Measurements from ENCODE around the gene ULK3.

Gene ULK3, protein sequence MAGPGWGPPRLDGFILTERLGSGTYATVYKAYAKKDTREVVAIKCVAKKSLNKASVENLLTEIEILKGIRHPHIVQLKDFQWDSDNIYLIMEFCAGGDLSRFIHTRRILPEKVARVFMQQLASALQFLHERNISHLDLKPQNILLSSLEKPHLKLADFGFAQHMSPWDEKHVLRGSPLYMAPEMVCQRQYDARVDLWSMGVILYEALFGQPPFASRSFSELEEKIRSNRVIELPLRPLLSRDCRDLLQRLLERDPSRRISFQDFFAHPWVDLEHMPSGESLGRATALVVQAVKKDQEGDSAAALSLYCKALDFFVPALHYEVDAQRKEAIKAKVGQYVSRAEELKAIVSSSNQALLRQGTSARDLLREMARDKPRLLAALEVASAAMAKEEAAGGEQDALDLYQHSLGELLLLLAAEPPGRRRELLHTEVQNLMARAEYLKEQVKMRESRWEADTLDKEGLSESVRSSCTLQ

DNA sequence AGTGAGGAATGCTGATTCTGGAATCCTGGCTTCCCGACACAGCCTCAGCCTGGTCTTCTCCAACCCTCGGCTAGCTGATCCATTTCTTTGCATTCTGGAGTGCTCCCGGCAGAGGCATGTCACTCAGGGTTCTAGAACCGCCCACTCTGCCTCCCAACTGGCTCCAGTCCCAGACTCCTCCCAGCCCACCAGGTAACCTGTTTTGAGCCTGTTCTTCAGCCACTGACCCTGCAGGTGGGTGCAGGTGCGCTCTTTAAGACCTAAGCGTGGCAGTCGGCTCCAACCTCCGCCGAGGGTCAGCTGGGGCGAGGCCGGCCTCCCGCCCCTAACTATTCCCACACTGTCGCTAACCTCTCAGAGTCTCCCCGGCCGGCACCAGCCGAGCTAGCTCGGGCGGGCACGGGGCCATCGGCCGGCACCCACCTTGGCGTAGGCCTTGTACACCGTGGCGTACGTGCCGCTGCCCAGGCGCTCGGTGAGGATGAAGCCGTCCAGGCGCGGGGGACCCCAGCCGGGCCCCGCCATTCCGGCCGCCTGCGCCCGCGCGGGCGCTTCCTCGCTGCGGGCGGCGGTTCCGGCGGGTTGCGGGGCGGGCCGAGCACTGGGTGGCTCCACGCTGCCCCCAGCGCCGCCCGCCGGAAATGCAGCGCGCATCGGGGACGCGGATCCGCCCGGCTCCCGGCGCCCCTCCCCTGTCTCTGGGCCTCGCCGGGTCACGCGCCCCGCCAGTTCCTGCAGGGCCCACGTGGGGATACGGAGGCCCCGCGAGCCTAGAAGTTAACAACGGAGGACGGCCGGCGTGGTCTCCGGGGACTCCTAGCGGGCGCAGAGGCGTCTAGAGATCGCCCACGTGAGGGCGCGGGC, at the start of gene ULK3:
TSS of gene ULK3 (minus strand) at position 576 of the 864 bp plus-strand sequence. CDS start at position 525, 51 bp downstream.
- TF ChIP-seq YY1 (IDR thresholded peaks at IDR 0.05; ENCODE audit: low read depth), result no peak
- peak; percentile 74; the same call in 1 of the 2 replicates for TF ChIP-seq EGR1 (IDR thresholded peaks at IDR 0.05)
- peak; percentile 60 for TF ChIP-seq ZBTB7A (IDR thresholded peaks at IDR 0.05; ENCODE audit: low read depth)
- no peak for TF ChIP-seq CEBPB (IDR thresholded peaks at IDR 0.05)
- peak; percentile 69 for TF ChIP-seq TCF12 (IDR thresholded peaks at IDR 0.05; ENCODE audit: low read depth)
- no peak for TF ChIP-seq TEAD4 (IDR thresholded peaks at IDR 0.05)
- TF ChIP-seq, protein P1, sequence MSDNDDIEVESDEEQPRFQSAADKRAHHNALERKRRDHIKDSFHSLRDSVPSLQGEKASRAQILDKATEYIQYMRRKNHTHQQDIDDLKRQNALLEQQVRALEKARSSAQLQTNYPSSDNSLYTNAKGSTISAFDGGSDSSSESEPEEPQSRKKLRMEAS (IDR thresholded peaks at IDR 0.05), result peak; percentile 96
- TF ChIP-seq, protein P2, sequence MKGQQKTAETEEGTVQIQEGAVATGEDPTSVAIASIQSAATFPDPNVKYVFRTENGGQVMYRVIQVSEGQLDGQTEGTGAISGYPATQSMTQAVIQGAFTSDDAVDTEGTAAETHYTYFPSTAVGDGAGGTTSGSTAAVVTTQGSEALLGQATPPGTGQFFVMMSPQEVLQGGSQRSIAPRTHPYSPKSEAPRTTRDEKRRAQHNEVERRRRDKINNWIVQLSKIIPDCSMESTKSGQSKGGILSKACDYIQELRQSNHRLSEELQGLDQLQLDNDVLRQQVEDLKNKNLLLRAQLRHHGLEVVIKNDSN (IDR thresholded peaks at IDR 0.05), result peak; percentile 89
- peak; percentile 23; the same call in 1 of the 2 replicates for TF ChIP-seq RAD21 (IDR thresholded peaks at IDR 0.05; ENCODE audit: low read depth)
- peak; percentile 67 for TF ChIP-seq TAF1 (IDR thresholded peaks at IDR 0.05; ENCODE audit: low read depth)
- TF ChIP-seq EP300 (IDR thresholded peaks at IDR 0.05; ENCODE audit: borderline replicate concordance), result 0 out of 2 replicates have a peak, but pooled peaks have one; percentile 7
- TF ChIP-seq, protein P3, sequence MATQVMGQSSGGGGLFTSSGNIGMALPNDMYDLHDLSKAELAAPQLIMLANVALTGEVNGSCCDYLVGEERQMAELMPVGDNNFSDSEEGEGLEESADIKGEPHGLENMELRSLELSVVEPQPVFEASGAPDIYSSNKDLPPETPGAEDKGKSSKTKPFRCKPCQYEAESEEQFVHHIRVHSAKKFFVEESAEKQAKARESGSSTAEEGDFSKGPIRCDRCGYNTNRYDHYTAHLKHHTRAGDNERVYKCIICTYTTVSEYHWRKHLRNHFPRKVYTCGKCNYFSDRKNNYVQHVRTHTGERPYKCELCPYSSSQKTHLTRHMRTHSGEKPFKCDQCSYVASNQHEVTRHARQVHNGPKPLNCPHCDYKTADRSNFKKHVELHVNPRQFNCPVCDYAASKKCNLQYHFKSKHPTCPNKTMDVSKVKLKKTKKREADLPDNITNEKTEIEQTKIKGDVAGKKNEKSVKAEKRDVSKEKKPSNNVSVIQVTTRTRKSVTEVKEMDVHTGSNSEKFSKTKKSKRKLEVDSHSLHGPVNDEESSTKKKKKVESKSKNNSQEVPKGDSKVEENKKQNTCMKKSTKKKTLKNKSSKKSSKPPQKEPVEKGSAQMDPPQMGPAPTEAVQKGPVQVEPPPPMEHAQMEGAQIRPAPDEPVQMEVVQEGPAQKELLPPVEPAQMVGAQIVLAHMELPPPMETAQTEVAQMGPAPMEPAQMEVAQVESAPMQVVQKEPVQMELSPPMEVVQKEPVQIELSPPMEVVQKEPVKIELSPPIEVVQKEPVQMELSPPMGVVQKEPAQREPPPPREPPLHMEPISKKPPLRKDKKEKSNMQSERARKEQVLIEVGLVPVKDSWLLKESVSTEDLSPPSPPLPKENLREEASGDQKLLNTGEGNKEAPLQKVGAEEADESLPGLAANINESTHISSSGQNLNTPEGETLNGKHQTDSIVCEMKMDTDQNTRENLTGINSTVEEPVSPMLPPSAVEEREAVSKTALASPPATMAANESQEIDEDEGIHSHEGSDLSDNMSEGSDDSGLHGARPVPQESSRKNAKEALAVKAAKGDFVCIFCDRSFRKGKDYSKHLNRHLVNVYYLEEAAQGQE (IDR thresholded peaks at IDR 0.05; ENCODE audit: low read depth), result peak; percentile 7; the same call in 1 of the 2 replicates
- no peak for TF ChIP-seq FOXM1 (IDR thresholded peaks at IDR 0.05; ENCODE audit: borderline replicate concordance, low read depth)
- no peak for TF ChIP-seq CREB1 (IDR thresholded peaks at IDR 0.05; ENCODE audit: low read depth)
- TF ChIP-seq NFIC (IDR thresholded peaks at IDR 0.05), result peak; percentile 82

DNA sequence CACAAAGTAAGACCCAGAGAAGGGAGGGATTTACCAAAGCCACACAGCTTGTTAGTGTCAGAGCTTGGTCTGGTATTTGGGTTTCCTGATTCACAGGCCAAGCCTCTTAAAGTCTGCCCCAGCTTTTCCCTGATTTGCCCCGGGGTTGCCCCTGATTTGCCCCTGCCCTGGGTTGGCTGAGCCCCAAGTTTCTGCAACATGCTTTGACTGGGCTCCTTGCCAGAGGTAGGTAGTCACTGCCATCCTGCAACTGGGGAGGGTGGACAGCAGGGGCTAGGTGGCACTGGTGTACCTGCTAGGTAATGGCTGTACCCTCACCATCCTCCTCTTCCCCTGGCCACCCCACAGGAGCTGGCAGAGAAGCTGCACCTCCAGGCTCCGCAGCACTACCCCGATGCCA, 49.4 kb upstream of the ULK3 start:
- TF ChIP-seq NFIC (IDR thresholded peaks at IDR 0.05) (peak; percentile 46), EP300 (IDR thresholded peaks at IDR 0.05; ENCODE audit: borderline replicate concordance) (no peak), EGR1 (IDR thresholded peaks at IDR 0.05) (no peak), TEAD4 (IDR thresholded peaks at IDR 0.05) (no peak)

DNA sequence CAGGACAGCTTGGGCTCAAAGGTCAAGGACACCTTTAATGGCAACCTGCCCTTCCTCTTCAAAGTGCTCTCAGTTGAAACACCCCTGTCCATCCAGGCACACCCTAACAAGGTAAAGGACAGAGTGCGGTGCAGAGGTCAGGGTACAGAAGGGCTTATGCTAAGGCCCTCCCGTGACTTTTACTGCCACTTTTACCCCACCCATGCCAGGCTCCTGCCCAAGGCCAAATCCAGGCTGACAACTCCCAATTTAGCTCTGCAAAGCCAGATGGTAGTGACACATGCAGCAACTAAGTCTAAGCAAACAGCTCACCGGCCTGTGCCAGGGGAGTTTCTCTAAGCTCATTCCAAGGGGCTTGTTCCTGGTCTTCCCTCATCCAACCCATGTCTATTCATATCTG, 48.5 kb upstream of the ULK3 start:
- no peak for TF ChIP-seq TCF12 (IDR thresholded peaks at IDR 0.05; ENCODE audit: low read depth)
- TF ChIP-seq EP300 (IDR thresholded peaks at IDR 0.05; ENCODE audit: borderline replicate concordance), result no peak

DNA sequence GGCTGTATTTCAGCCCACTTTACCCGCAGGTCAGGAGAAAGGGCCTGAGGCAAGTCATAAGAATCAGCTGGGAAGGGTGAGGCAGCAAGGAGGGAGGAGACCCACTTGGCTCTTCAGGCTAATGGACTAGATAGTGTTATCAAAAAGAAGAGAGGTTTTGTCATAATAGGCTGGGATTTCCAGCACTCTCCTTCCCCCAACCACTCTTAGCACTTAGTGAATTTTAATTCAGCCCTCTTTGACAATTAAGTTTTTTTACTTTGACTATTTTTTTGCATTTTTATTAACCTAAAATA, 47.7 kb upstream of the ULK3 start:
- TF ChIP-seq EGR1 (IDR thresholded peaks at IDR 0.05), result no peak
- TF ChIP-seq TCF12 (IDR thresholded peaks at IDR 0.05; ENCODE audit: low read depth), result no peak
- TF ChIP-seq RAD21 (IDR thresholded peaks at IDR 0.05; ENCODE audit: low read depth), result no peak
- TF ChIP-seq, protein P2 (IDR thresholded peaks at IDR 0.05), result no peak
- TF ChIP-seq, protein P1 (IDR thresholded peaks at IDR 0.05), result no peak
- TF ChIP-seq CREB1 (IDR thresholded peaks at IDR 0.05; ENCODE audit: low read depth), result no peak
- no peak for TF ChIP-seq TEAD4 (IDR thresholded peaks at IDR 0.05)
- TF ChIP-seq FOXM1 (IDR thresholded peaks at IDR 0.05; ENCODE audit: borderline replicate concordance, low read depth), result no peak
- TF ChIP-seq CEBPB (IDR thresholded peaks at IDR 0.05), result no peak
- no peak for TF ChIP-seq TAF1 (IDR thresholded peaks at IDR 0.05; ENCODE audit: low read depth)
- TF ChIP-seq NFIC (IDR thresholded peaks at IDR 0.05), result no peak
- TF ChIP-seq, protein P3 (IDR thresholded peaks at IDR 0.05; ENCODE audit: low read depth), result no peak
- TF ChIP-seq EP300 (IDR thresholded peaks at IDR 0.05; ENCODE audit: borderline replicate concordance), result no peak

DNA sequence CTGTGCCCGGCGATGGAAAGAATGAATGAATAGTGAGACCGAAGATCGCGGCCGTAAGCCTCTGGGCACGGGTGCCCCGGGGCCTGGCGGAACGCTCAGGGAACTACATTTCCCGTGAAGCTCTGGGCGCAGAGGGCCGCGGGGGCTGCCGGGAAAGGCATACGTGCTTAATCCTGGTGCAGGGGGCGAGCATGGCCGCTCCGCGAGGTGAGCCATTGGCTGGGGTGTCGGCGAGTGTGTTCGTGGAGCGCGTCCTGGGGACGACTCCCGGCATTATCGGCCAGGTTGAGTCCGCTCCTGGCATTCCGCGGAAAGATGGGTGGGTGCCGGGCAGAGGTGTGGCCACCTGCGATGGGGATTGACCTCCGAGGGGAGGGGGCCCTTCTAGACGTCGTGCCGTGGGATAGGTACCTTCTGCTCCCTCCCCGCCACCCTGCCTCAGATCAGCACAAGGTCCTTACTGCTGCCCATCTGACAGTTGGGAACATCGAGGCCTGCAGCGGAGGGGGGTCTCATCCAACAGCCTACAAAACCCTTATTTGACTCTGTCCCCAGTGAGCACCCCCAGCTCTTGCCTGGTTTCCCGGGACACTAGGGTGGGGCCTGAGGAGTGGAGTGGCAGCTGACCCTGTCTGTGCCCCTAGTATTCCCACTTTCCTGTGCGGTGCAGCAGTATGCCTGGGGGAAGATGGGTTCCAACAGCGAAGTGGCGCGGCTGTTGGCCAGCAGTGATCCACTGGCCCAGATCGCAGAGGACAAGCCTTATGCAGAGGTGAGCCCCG, 47.1 kb upstream of the ULK3 start, which contains the start of gene MPI:
TSS of gene MPI (plus strand) at position 160 of the 782 bp plus-strand sequence. CDS start at position 192, 32 bp downstream.
- TF ChIP-seq, protein P3 (IDR thresholded peaks at IDR 0.05; ENCODE audit: low read depth), result no peak
- TF ChIP-seq TEAD4 (IDR thresholded peaks at IDR 0.05) (no peak), FOXM1 (IDR thresholded peaks at IDR 0.05; ENCODE audit: borderline replicate concordance, low read depth) (no peak), RAD21 (IDR thresholded peaks at IDR 0.05; ENCODE audit: low read depth) (no peak), YY1 (IDR thresholded peaks at IDR 0.05; ENCODE audit: low read depth) (peak; percentile 93), TAF1 (IDR thresholded peaks at IDR 0.05; ENCODE audit: low read depth) (peak; percentile 88), CEBPB (IDR thresholded peaks at IDR 0.05) (no peak), NFIC (IDR thresholded peaks at IDR 0.05) (no peak), TCF12 (IDR thresholded peaks at IDR 0.05; ENCODE audit: low read depth) (peak; percentile 61; the same call in 1 of the 2 replicates), CREB1 (IDR thresholded peaks at IDR 0.05; ENCODE audit: low read depth) (peak; percentile 53), EP300 (IDR thresholded peaks at IDR 0.05; ENCODE audit: borderline replicate concordance) (no peak), EGR1 (IDR thresholded peaks at IDR 0.05) (no peak), ZBTB7A (IDR thresholded peaks at IDR 0.05; ENCODE audit: low read depth) (peak; percentile 67)
- TF ChIP-seq, protein P1 (IDR thresholded peaks at IDR 0.05), result peak; percentile 83
- TF ChIP-seq, protein P2 (IDR thresholded peaks at IDR 0.05), result 0 out of 2 replicates have a peak, but pooled peaks have one; percentile 26
